MV-4-11 (cell line): ENCODE results near the gene PTPDC1.
"Not testable (repeated sequence)": the region's sequence is repeated elsewhere in the genome, so short reads cannot be mapped to it uniquely, and the experiment has no call there.

Experiments
- DNase-seq: peaks from one replicate; lab custom pipeline; 2025; lab: John Stamatoyannopoulos, UW

Gene PTPDC1

GRCh38 chr9:94094219-94095145, 10.2 kb downstream of the PTPDC1 start:
- not testable (repeated sequence) for DNase-seq

- no peak for DNase-seq
These were observed 12.7 kb downstream of the PTPDC1 start for GRCh38 chr9:94096819-94097577.

- DNase-seq = no peak
These were observed 13.6 kb downstream of the PTPDC1 start for GRCh38 chr9:94097788-94098414.

- no peak for DNase-seq
These were observed 16.1 kb downstream of the PTPDC1 start for GRCh38 chr9:94100152-94100879.

- peak; percentile 43 for DNase-seq
These were observed 17.0 kb downstream of the PTPDC1 start for GRCh38 chr9:94101162-94101853.

GRCh38 chr9:94108584-94108983, 24.3 kb downstream of the PTPDC1 start:
- no peak for DNase-seq

- DNase-seq = no peak
These were observed 26.6 kb downstream of the PTPDC1 start for GRCh38 chr9:94110821-94111252.

- no peak for DNase-seq
These were observed 27.2 kb downstream of the PTPDC1 start for GRCh38 chr9:94111446-94111845.

GRCh38 chr9:94112716-94113465, 28.6 kb downstream of the PTPDC1 start:
- no peak for DNase-seq

GRCh38 chr9:94120088-94120487, 35.8 kb downstream of the PTPDC1 start:
- DNase-seq = not testable (repeated sequence)

- no peak for DNase-seq
These were observed 36.7 kb downstream of the PTPDC1 start for GRCh38 chr9:94120854-94121376.

- no peak for DNase-seq
These were observed 42.6 kb downstream of the PTPDC1 start for GRCh38 chr9:94126844-94127243.

- DNase-seq = peak; percentile 4
These were observed 43.5 kb downstream of the PTPDC1 start for GRCh38 chr9:94127806-94128205.

- DNase-seq = no peak
These were observed 44.3 kb downstream of the PTPDC1 start for GRCh38 chr9:94128580-94128979.

GRCh38 chr9:94134629-94135028, 50.4 kb downstream of the PTPDC1 start:
- no peak for DNase-seq

GRCh38 chr9:94135222-94135621, 51.0 kb downstream of the PTPDC1 start:
- no peak for DNase-seq

GRCh38 chr9:94139672-94140417, 55.6 kb downstream of the PTPDC1 start:
- DNase-seq = no peak

GRCh38 chr9:94140418-94140780, 56.1 kb downstream of the PTPDC1 start:
- DNase-seq = no peak
